HL-60 (cell line): ENCODE data around the gene BICD2.

Experiments
- GABPA ChIP-seq: IDR thresholded peaks from 2 replicates; pipeline ENCODE4 v1.6.1; 2012; ENCODE audit warnings: low read depth
- POLR2AphosphoS5 ChIP-seq: IDR thresholded peaks from 2 replicates; pipeline ENCODE4 v1.6.1; 2012; ENCODE audit warnings: low read depth
- TF ChIP-seq, protein P1 (sequence below): IDR thresholded peaks from 2 replicates; pipeline ENCODE4 v1.6.1; 2012; ENCODE audit warnings: low read depth; ENCODE audit not compliant: insufficient replicate concordance
- TF ChIP-seq, protein P2 (sequence below): IDR thresholded peaks from one replicate; pipeline ENCODE4 v1.5.1; 2011; ENCODE audit warnings: low read length, control low read depth, inconsistent platforms; ENCODE audit not compliant: insufficient read depth

DNA sequence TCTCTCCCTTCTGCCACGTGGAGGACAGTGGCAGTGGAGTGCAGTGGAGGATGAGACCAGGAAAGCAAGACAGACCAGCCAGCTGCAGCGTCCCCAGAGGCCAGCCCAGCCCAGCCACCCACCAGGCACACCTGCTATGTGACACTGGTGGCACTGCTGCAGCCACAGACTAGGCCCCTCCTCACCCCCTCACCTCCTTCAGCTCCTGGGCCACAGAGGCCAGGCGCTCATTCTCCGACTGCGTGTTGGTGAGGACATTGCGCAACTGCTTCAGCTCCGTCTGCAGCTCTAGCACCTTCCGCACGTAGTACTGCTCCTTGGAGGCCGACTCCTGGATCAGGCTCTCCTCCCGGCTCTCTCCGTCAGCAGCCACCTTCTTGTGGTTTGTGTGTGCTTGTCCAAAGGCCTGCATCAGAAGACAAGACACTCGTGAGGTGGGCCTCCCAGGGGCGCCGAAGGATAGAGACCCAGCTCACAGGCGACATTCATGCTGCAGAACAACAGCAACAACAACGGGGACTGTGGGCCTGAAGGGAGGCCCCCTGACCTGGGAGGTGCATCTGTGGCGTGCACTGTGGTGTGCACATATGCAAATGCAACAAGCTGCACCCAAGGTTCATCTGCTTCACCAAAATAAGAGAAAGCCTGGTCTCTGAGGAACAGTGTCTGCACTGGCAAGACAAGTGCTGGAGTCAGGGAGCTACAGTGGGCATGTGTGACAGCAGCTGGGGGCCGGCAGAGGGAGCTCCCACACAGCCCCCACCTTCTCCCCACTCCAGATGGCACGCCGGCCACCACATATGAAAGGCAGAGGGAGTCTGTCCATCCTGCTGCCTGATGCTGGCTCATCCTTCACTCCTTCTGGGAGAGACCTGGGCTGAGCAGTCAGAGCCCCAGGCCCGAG, 35.5 kb downstream of the BICD2 start:
- TF ChIP-seq, protein P1, sequence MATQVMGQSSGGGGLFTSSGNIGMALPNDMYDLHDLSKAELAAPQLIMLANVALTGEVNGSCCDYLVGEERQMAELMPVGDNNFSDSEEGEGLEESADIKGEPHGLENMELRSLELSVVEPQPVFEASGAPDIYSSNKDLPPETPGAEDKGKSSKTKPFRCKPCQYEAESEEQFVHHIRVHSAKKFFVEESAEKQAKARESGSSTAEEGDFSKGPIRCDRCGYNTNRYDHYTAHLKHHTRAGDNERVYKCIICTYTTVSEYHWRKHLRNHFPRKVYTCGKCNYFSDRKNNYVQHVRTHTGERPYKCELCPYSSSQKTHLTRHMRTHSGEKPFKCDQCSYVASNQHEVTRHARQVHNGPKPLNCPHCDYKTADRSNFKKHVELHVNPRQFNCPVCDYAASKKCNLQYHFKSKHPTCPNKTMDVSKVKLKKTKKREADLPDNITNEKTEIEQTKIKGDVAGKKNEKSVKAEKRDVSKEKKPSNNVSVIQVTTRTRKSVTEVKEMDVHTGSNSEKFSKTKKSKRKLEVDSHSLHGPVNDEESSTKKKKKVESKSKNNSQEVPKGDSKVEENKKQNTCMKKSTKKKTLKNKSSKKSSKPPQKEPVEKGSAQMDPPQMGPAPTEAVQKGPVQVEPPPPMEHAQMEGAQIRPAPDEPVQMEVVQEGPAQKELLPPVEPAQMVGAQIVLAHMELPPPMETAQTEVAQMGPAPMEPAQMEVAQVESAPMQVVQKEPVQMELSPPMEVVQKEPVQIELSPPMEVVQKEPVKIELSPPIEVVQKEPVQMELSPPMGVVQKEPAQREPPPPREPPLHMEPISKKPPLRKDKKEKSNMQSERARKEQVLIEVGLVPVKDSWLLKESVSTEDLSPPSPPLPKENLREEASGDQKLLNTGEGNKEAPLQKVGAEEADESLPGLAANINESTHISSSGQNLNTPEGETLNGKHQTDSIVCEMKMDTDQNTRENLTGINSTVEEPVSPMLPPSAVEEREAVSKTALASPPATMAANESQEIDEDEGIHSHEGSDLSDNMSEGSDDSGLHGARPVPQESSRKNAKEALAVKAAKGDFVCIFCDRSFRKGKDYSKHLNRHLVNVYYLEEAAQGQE = no peak
- TF ChIP-seq POLR2AphosphoS5 (0 out of 2 replicates have a peak, but pooled peaks have one; percentile 46), GABPA (no peak)
- TF ChIP-seq, protein P2, sequence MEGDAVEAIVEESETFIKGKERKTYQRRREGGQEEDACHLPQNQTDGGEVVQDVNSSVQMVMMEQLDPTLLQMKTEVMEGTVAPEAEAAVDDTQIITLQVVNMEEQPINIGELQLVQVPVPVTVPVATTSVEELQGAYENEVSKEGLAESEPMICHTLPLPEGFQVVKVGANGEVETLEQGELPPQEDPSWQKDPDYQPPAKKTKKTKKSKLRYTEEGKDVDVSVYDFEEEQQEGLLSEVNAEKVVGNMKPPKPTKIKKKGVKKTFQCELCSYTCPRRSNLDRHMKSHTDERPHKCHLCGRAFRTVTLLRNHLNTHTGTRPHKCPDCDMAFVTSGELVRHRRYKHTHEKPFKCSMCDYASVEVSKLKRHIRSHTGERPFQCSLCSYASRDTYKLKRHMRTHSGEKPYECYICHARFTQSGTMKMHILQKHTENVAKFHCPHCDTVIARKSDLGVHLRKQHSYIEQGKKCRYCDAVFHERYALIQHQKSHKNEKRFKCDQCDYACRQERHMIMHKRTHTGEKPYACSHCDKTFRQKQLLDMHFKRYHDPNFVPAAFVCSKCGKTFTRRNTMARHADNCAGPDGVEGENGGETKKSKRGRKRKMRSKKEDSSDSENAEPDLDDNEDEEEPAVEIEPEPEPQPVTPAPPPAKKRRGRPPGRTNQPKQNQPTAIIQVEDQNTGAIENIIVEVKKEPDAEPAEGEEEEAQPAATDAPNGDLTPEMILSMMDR = peak; percentile 78
